Fibroblast of the aortic adventitia (primary cell): ENCODE data around the gene SLC26A8. TPM values are rescaled to one million over a fixed set of nuclear protein-coding genes. Genes with fewer than 3 reads are reported as not detected.
A peak's percentile ranks its signal among the peaks of the same experiment; 100 is the strongest.

ENCODE experiments used
- DNase-seq: peaks from one replicate; pipeline ENCODE4 v3.0.0-alpha.2; 2010; ENCODE audit warnings: low read depth
- H3K4me3 ChIP-seq: 2 replicates; pipeline ENCODE4 v1.5.1; 2011; ENCODE audit warnings: low read depth, mild to moderate bottlenecking, control low read depth, low read length, moderate library complexity
- total RNA-seq: library from RNA; depleted of rRNA; stranded (reverse); fragments of >200 nt; gene quantifications from 2 replicates; pipeline ENCODE4 v1.2.3, GENCODE V29; 2012; ENCODE audit warnings: low replicate concordance
- TF ChIP-seq, protein P1 (sequence below): IDR thresholded peaks from 2 replicates; pipeline ENCODE4 v1.5.1; 2011; ENCODE audit warnings: mild to moderate bottlenecking, low read length, control low read depth, inconsistent platforms; ENCODE audit not compliant: insufficient read depth

SLC26A8 gene
- total RNA-seq, 1 donor, result 0.18 TPM

DNA sequence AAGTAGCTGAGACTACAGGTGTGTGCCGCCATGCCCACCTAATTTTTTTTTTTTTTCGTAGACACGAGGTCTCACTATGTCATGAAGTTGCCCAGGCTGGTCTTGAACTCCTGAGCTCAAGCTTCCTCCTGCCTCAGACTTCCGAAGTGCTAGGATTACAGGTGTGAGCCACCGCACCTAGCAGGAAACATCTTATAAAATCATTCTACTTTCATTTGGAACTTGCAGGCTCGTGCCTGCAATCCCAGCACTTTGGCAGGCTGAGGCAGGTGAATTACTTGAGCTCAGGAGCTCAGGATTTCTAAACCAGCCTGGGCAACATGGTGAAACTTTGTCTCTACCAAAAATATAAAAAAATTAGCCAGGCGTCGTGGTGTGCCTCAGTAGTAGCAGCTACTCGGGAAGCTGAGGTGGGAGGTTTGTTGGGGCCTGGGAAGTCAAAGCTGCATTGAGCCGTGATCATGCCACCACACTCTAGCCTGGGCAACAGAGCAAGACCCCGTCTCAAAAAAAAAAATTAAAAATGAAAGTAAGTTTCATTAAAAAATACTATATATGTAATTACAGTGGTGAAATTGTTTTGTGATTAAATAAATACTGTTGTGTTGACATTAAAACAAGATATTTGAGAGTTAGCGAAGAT, 18.3 kb upstream of the SLC26A8 start:
- no peak overlapping the region for H3K4me3 ChIP-seq
- TF ChIP-seq, protein P1, sequence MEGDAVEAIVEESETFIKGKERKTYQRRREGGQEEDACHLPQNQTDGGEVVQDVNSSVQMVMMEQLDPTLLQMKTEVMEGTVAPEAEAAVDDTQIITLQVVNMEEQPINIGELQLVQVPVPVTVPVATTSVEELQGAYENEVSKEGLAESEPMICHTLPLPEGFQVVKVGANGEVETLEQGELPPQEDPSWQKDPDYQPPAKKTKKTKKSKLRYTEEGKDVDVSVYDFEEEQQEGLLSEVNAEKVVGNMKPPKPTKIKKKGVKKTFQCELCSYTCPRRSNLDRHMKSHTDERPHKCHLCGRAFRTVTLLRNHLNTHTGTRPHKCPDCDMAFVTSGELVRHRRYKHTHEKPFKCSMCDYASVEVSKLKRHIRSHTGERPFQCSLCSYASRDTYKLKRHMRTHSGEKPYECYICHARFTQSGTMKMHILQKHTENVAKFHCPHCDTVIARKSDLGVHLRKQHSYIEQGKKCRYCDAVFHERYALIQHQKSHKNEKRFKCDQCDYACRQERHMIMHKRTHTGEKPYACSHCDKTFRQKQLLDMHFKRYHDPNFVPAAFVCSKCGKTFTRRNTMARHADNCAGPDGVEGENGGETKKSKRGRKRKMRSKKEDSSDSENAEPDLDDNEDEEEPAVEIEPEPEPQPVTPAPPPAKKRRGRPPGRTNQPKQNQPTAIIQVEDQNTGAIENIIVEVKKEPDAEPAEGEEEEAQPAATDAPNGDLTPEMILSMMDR, result no peak
- DNase-seq, result no peak

GRCh38 chr6:36040958-36041357, 16.5 kb upstream of the SLC26A8 start:
- TF ChIP-seq, protein P1, result no peak
- no peak for DNase-seq
- H3K4me3 ChIP-seq, result no peak overlapping the region

- TF ChIP-seq, protein P1, result no peak
- H3K4me3 ChIP-seq, result no peak overlapping the region
- DNase-seq, result no peak
These were observed 14.7 kb upstream of the SLC26A8 start for GRCh38 chr6:36039112-36039511.

DNA sequence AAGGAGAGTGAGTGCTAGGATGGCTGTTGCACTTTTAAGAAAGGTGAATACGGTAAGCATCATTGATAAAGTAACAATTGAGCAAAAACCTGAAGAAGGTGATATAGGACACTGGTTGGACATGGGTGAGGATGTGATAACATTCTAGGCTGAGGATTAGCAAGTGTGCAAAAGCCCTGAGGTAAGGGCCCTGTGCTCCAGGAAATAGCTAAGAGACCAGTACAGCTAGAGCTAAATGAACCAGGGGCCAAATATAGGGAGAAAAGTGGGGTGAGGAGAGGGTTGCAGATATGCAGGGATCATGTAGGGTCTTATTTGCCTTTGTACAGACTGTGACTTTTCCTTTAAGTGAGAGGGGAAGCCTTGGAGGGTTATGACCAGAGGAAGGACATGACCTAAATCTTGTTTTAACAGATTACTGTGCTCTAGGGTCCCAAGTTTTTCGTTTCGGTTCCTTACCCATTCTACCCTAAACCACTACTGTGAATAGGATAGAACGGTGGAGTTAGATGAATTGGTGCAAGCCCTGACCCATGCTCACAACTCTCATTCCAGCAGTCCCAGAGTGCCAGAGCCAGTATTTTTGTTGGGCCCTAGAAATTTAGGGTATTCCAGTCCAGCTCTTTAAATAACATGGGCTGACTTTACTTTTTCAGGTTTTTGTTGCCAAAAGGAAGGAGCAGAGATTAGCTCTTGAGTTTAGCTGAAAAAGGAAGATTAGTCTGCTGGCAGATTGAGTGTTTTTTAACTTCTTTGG, 13.9 kb upstream of the SLC26A8 start:
- DNase-seq, result peak; percentile 78
- H3K4me3 ChIP-seq, result no peak overlapping the region
- TF ChIP-seq, protein P1, result no peak

DNA sequence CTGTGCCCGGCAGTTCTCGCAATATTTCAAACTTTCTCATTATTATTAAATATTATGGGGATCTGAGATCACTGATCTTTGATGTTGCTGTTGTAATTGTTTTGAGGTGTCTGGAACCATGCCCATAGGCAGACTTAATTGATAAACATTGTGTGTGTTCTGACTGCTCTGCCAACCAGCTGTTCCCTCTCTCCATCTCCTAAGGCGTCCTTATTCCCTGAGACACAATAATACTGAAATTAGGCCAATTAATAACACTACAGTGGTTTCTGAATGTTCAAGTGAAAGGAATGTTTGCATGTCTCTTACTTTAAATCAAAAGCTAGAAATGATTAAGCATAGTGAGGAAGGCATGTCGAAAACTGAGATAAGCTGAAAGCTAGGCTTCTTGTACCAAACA, 10.8 kb upstream of the SLC26A8 start:
- TF ChIP-seq, protein P1, result no peak

GRCh38 chr6:36034441-36034840, 10.0 kb upstream of the SLC26A8 start:
- H3K4me3 ChIP-seq, result no peak overlapping the region
- TF ChIP-seq, protein P1, result no peak
- no peak for DNase-seq

More for the DNA sequence above, 10.8 kb upstream of the SLC26A8 start:
- peak; percentile 28 for DNase-seq
- H3K4me3 ChIP-seq, result no peak overlapping the region
